GM20431 (cell line): ENCODE results near the gene ANAPC5.
"Not testable (repeated sequence)": the region's sequence is repeated elsewhere in the genome, so short reads cannot be mapped to it uniquely, and the experiment has no call there.

Source experiments
- in situ Hi-C: fragments of 300-500 bp; cut with MseI, MboI; formaldehyde crosslinking; loops from one replicate; pipeline ENCODE4 v1.15.0; 2020; ENCODE audit warnings: low sequenced_read_pairs; ENCODE audit not compliant: unreplicated experiment

Gene ANAPC5

GRCh38 chr12:121288986-121289385, 63.2 kb downstream of the ANAPC5 start:
- in situ Hi-C loops: no loop called here

- in situ Hi-C loops: no loop called here
Measured at GRCh38 chr12:121288158-121288845, 63.9 kb downstream of the ANAPC5 start.

- in situ Hi-C loops: no loop called here
Measured at GRCh38 chr12:121287267-121287954, 64.8 kb downstream of the ANAPC5 start.

DNA sequence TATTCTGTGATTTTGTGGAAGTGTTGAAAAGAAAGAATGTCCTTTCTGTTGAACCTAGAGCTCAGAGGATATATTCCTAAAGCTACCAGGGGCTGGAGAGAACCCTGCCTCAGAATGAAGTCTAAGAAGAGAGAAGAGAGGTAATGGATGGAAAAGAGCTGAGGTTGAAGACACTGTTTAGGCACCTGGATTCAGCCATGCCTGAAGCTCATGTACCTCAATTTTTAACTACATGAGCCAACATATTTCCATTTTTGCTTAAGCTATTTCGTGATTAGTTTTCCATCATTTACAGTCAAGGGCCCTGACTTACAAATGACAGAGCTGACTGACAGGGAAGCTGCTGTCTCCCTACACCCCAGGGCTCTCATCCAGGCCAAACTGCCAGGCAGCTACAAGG, 66.4 kb downstream of the ANAPC5 start:
- in situ Hi-C loops: no loop called here

DNA sequence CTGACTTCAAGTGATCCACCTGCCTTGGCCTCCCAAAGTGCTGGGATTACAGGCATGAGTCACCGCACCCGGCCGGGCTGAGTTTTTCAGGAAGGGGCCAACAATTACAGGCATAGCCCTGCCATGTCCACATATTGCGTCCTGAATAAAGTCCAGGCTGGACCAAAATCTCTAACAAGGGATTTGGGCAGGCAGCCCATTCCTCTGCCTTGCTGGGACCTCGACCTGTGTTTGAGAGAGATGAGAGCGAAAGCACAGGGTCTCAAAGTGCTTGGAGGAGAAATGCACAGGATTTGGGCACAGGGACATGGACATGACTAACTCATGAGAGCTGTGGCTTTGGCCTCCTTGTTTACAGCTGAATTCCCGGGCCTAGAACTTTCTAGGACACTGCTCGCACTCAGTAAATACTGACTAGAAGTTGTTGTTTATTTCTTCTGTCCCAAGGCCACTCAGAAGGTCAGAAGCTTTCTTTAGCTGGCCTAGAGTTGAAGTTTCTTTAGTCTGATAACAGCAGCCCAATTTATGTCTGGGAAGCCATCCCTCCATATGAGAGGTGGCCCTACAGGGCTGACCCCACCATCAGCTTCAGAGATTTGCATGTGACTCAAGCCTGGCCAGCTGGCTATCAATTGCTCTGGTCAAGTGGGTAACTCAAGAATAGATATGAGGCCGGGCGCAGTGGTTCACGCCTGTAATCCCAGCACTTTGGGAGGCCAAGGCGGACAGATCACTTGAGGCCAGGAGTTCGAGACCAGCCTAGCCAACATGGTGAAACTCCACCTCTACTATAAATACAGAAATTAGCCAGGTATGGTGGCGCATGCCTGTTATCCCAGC, 67.4 kb downstream of the ANAPC5 start:
- in situ Hi-C loops: no loop called here

GRCh38 chr12:121283841-121284240, 68.4 kb downstream of the ANAPC5 start:
- in situ Hi-C loops: no loop called here

- in situ Hi-C loops: no loop called here
Measured at GRCh38 chr12:121283388-121283787, 68.8 kb downstream of the ANAPC5 start.

DNA sequence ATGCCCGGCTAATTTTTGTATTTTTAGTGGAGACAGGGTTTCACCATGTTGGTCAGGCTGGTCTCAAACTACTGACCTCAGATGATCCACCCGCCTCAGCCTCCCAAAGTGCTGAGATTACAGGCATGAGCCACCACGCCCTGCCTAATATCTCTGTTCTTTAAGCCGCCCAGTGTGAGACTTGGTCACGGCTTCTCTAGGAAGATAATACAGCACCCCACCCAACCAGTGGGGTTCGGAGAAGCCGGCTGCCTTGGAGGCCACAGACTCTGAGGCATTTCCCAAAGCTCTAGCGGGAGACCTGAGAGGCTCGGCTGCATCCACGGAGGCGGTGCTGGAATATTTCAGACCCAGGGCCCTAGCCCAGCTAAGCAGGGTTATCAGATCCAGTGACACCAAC, 69.3 kb downstream of the ANAPC5 start:
- in situ Hi-C loops: not testable (repeated sequence)

DNA sequence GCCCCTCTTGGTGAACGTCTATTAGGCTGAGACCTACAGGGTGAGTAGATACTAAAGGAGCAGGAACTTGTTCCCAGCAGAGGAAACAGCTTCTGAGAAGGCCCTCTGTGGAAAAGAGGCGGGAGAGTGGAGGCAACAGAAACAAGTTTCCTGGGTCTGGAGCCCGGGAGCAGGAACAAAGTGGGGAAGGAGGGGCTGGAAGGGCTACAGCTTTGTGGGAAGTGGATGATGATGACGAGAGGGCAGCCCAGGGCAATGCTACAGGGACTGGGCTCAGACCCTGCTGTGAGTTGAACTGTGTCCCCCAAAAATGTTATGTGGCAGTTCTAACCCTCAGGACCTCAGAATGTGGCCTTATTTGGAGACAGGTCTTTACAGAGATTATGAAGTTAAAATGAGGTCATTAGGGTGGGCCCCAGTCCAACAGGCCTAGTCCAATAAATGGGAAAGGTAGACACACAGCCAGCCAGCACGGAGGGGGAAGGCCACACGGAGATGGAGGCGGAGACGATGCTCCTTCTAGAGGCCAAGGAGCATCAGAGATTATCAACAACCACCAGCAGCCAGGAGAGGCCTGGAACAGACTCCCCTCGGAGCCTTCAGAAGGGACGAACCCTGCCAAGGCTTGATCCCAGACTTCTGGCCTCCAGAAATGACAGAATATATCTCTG, 70.0 kb downstream of the ANAPC5 start:
- in situ Hi-C loops: no loop called here

GRCh38 chr12:121281116-121281515, 71.1 kb downstream of the ANAPC5 start:
- in situ Hi-C loops: not testable (repeated sequence)

DNA sequence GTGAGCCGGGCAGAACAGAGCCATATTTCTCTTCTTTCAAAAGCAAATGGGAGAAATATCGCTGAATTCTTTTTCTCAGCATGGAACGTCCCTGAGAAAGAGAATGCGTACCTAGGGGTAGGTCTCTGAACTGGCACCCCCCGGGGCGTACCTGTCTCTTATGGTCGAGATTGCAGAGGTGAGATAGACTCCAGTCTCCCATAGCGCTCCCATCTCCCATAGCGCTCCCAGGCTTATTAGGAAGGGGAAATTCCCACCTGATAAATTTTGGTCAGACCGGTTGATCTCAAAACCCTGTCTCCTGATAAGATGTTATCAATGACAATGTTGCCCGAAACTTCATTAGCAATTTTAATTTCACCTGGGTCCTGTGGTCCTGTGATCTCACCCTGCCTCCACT, 71.7 kb downstream of the ANAPC5 start:
- in situ Hi-C loops: not testable (repeated sequence)

- in situ Hi-C loops: no loop called here
Measured at GRCh38 chr12:121279507-121279915, 72.7 kb downstream of the ANAPC5 start.

- in situ Hi-C loops: no loop called here
Measured at GRCh38 chr12:121279071-121279375, 73.2 kb downstream of the ANAPC5 start.

GRCh38 chr12:121278169-121279070, 73.8 kb downstream of the ANAPC5 start:
- in situ Hi-C loops: no loop called here

GRCh38 chr12:121277374-121277759, 74.8 kb downstream of the ANAPC5 start:
- in situ Hi-C loops: no loop called here

DNA sequence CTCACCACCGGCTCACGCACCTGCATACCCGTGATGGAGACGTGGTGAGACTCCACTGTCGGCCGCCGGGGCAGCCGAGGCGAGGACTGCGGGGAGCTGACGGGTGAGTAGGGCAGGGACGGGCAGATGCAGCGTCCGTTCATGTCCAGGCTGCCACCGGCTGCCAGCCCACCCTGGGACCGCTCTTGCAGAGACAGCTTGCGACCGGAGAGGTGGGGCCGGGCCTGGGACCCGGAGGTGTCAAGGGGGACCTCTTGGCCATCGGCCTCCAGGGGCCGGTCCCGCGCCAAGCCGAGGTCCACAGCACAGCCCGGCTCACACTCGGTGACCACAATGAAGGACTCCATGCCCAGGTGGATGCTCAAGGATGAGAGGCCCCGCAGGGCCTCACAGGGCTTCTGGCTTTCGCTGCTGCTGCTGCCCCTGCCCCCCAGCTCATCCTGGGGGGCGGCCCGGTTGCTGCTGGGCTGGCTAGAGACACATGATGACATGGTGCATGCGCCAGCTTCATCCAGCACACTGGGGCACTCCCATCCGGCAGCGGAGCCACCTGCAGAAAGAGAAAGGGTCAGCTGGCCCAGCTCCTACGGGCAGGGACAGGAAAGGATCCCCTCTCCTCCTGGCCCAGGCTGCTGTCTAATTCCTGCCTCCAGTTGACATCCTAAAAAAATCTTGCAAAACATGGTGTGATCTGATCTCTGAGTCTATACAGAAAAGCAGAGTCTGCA, 78.0 kb downstream of the ANAPC5 start:
- in situ Hi-C loops: no loop called here

DNA sequence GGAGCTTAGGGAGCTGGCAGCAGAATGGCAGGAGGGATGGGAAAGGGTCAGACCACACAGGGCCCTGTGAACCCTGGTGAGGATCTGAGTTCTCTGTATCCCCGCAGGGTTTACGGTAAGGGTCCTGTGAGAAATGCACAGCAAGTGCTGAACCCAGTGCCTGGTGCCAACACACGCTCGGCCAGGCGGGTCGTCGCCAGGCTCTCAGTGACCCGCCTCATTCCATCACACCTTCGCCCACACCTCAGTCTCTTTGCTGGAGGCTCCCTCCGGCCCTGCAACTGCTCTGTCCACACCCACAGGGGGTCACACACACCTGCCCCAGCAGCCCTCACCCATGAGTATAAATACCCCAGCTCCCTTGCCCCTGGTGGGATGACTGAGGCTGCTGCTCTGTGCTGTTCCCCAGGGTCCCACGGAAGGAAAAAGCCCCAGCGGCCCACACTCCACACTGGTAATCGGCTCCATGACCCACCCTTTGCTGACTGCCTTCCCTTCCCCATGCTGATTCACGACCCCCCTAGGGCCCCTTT, 78.8 kb downstream of the ANAPC5 start:
- in situ Hi-C loops: no loop called here

DNA sequence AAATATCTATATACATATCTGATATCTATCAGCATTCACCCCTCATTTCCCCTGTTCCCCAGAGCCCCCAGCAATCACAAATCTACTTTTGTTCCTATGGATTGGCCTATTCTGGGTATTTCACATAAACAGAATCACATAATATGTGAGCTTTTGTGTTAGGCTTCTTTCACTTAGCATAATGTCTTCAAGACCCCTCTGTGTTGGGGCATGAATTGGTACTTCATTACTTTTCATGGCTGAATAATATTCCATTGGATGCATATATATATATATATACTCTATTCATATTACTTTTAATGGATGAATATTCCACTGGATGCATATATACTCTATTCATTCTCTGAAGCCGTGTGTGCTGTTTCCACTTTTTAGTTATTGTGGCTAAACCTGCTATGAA, 84.4 kb downstream of the ANAPC5 start:
- in situ Hi-C loops: no loop called here
